NCI-H2029 (cell line): ENCODE results near the gene ESRRA.

ENCODE experiments used
- DNase-seq: peaks from one replicate; lab custom pipeline; 2025; lab: John Stamatoyannopoulos, UW

Gene ESRRA

GRCh38 chr11:64305075-64305690 is at the start of gene ESRRA:
TSS of gene ESRRA (plus strand) at chr11:64305524. CDS start at chr11:64307180, 1,656 bp downstream.
- peak; percentile 99 for DNase-seq

DNA sequence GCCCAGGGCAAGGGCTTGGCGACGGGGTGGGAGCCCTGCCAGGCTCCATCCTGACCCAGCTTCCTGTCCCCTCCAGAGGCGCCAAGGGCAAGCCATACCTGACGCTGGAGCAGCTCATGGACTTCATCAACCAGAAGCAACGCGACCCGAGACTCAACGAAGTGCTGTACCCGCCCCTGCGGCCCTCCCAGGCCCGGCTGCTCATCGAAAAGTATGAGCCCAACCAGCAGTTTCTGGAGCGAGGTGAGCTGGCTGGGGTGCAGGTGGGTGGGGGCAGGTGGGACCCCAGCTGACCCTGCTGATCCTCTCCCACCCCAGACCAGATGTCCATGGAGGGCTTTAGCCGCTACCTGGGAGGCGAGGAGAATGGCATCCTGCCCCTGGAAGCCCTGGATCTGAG is 49.0 kb upstream of the ESRRA start:
- DNase-seq, result no peak

GRCh38 chr11:64258356-64258755 is 47.0 kb upstream of the ESRRA start:
- DNase-seq, result no peak

DNA sequence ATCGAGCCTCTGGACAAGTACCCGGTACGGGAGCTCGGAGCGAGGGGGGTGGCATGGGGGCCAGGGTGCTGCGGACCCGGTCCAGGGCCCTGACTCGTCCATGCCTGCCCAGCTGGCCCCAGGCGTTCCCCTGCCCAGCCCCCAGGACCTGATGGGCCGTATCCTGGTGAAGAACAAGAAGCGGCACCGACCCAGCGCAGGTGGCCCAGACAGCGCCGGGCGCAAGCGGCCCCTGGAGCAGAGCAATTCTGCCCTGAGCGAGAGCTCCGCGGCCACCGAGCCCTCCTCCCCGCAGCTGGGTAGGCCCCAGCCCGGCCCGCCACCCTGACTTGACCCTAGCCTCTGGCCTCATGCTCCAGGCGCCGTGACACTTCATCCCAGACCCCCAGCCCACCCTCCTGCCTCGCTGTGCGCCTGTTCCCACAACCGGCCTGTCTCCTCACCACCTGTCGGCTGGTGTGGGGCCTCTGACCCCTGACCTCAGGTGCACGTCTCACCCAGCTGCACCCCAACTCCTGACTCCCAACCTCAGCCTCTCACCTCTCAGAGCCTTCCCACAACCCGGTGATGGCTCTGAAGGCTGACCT is 46.3 kb upstream of the ESRRA start:
- no peak for DNase-seq

GRCh38 chr11:64259533-64260067 is 45.7 kb upstream of the ESRRA start:
- DNase-seq, result no peak

- no peak for DNase-seq
Observed at GRCh38 chr11:64260147-64260708, 45.1 kb upstream of the ESRRA start.

GRCh38 chr11:64261556-64262080 is 43.7 kb upstream of the ESRRA start:
- no peak for DNase-seq

- DNase-seq, result no peak
Observed at GRCh38 chr11:64262271-64263002, 42.9 kb upstream of the ESRRA start.

GRCh38 chr11:64263021-64263946 is 42.0 kb upstream of the ESRRA start:
- DNase-seq, result no peak

DNA sequence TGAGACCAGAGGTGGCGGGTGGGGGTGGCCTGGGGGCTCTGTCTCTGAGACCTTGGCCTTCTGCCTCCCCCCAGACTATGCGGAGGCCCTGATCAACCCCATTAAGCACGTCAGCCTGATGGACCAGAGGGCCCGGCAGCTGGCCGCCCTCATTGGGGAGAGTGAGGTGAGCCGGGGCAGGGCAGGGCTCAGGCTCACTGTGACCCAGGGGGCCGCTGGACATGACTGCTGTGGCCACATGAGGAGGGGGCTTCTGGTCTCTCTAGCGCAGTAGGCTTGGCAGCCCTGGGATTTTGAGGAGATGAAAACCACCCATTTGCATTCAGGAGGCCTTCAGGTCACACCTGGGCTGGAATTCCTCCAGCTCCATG is 41.4 kb upstream of the ESRRA start:
- DNase-seq, result no peak

GRCh38 chr11:64264371-64264852 is 40.9 kb upstream of the ESRRA start:
- DNase-seq, result no peak

- DNase-seq, result no peak
Observed at GRCh38 chr11:64265176-64266160, 39.9 kb upstream of the ESRRA start.

DNA sequence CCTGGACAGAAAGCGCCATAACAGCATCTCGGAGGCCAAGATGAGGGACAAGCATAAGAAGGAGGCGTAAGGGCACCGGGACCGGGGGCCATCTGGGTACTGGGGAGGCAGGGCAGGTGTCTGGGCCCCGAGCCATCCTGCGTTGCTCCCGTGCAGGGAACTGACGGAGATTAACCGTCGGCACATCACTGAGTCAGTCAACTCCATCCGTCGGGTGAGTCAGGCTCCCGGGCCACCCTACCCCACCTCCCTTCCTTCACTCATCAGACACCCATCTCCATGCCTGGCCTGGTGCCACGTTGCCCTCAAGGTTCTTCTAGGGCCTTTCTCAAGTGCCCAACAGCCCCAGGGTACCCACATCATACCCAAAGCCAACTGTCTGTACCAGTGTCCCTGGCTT is 39.0 kb upstream of the ESRRA start:
- no peak for DNase-seq

DNA sequence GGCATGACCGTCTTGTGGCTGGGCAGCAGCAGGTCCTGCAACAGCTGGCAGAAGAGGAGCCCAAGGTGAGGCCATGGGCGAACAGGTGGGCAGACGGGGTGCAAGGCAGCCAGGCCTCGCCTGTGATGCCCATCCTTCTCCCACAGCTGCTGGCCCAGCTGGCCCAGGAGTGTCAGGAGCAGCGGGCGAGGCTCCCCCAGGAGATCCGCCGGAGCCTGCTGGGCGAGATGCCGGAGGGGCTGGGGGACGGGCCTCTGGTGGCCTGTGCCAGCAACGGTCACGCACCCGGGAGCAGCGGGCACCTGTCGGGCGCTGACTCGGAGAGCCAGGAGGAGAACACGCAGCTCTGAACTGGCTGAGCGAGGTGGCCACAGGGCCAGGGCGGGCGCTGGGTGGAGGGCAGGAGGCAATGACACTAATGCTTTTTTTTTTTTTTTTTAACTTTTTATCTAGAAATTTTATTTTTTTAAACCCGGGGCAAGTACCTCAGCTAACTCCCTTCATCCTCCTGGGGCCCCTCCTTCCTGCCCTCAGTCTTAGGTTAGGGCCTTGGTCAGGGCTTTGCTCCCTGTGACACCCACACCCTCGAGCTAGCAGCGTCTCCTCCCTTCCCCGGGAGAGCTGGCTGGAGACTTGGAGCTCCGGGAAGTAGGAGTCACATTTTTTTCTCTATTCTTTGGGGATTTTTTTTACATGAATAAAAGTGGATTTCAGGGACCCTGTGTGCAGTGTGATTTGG is 37.9 kb upstream of the ESRRA start:
- DNase-seq, result no peak

GRCh38 chr11:64268025-64268892 is 37.1 kb upstream of the ESRRA start:
- peak; percentile 65 for DNase-seq

GRCh38 chr11:64268893-64269539 is 36.3 kb upstream of the ESRRA start:
- DNase-seq, result no peak

DNA sequence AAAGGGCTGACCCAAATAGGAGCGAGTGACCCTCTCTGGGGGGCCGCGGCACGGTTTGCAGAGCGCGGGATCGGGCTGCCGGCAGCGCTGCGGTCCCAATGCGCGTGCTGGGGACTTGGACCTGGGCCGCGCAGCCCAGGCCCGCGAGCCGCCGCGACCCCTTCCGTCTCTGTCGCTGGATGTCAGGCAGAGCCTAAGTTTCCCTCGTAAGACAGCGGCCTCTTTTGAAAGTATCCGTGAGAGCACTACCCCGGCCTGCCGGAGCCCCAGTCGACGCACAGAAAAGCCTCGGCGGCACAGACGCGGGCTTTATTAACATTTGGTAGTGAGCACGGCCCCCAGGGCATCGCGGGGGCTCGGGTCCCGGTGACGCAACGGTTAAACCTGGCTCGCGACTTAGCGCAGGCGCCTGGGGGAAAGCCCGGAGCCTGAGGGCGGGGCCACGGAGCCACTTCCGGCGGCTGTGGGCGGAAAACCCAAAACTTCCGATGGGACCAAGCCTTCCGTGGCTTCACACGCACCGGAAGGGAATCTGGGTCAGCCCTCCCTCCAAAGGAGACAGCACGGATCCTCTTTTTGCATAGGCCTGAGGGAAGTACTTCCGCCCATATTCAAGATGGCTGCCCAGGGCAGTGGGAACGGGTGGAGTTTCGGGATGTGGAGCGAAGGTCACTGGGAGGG is 35.6 kb upstream of the ESRRA start:
- DNase-seq, result peak; percentile 100
